Gastrocnemius medialis (tissue), 4 donors: Measurements from ENCODE around the gene TP73.

Source experiments
- POLR2A ChIP-seq, 2 donors: fragments of 450-650 bp; IDR thresholded peaks; one replicate each; pipeline ENCODE4 v1.6.1; 2017; ENCODE audit warnings: antibody characterized with exemption in 2 of 2, mild to moderate bottlenecking in 2 of 2, moderate library complexity in 2 of 2
- TF ChIP-seq, protein P1 (sequence below), 5 experiments: fragments of 450-650 bp in 3 of 5; fragments of 200-600 bp in 2 of 5; sonication (generic) in 2 of 5; IDR thresholded peaks in 4 of 5; conservative IDR thresholded peaks in 1 of 5; 1 replicate in 4 of 5; 2 replicates in 1 of 5; pipeline ENCODE4 v1.5.1; 2016 to 2019; ENCODE audit warnings: antibody characterized with exemption in 5 of 5, mild to moderate bottlenecking in 3 of 5, moderate library complexity in 3 of 5

DNA sequence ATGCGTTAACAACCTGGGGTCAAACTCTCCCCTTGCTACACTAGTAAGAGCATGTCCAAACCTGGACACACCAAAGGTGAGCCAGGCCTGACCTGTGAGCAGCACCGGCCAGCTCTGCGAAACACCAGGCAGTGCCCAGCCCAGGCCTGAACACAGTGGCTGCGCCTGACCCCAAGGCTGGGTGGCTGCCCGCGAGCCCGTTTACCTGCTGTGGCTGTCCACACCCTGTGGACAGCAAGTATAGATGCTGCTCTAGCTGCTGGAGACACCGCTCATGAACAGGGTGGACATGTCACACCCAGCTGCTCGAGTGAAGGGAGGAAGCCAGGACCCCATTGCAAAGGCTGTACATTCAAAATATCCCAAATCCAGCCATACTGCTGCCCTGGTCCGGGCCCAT is 92.3 kb downstream of the TP73 start:
- TF ChIP-seq, protein P1, sequence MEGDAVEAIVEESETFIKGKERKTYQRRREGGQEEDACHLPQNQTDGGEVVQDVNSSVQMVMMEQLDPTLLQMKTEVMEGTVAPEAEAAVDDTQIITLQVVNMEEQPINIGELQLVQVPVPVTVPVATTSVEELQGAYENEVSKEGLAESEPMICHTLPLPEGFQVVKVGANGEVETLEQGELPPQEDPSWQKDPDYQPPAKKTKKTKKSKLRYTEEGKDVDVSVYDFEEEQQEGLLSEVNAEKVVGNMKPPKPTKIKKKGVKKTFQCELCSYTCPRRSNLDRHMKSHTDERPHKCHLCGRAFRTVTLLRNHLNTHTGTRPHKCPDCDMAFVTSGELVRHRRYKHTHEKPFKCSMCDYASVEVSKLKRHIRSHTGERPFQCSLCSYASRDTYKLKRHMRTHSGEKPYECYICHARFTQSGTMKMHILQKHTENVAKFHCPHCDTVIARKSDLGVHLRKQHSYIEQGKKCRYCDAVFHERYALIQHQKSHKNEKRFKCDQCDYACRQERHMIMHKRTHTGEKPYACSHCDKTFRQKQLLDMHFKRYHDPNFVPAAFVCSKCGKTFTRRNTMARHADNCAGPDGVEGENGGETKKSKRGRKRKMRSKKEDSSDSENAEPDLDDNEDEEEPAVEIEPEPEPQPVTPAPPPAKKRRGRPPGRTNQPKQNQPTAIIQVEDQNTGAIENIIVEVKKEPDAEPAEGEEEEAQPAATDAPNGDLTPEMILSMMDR (IDR thresholded peaks at IDR 0.05 in 4 of 5, conservative IDR thresholded peaks at IDR 0.05 in 1 of 5): no peak
- TF ChIP-seq POLR2A (IDR thresholded peaks at IDR 0.05): no peak
